Retinal pigment epithelial cell (primary cell): ENCODE results near the gene KBTBD12.

ENCODE experiments used
- DNase-seq: peaks from one replicate; pipeline ENCODE4 v3.0.0-alpha.2; 2010; ENCODE audit warnings: low read depth
- H3K4me3 ChIP-seq: 2 replicates; pipeline ENCODE4 v1.5.1; 2011; ENCODE audit warnings: mild to moderate bottlenecking, low read length, control low read depth, moderate library complexity
- TF ChIP-seq, protein P1 (sequence below): conservative IDR thresholded peaks from 2 replicates; pipeline ENCODE4 v1.5.1; 2011; ENCODE audit warnings: low read depth, low read length, control low read depth, inconsistent platforms

KBTBD12 gene

DNA sequence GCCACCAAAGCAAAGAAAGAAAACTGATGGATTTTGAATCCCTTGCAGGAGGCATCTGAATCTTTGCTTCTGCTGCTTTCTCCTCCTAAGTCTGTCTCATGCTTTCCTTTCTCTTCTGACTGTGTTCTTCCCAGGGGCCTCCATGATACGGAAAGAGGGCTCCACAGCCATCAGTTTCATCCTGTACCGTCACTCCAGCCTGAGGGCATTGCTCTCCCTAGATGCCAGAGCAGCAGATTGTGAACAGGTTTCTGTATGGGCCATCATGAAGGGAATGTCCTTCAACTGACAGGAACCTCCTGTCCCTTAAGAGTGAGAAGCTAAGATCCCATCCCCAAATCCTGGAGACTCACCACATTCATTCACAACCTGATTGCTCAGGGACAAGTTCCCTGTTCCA is 59.2 kb downstream of the KBTBD12 start:
- TF ChIP-seq, protein P1, sequence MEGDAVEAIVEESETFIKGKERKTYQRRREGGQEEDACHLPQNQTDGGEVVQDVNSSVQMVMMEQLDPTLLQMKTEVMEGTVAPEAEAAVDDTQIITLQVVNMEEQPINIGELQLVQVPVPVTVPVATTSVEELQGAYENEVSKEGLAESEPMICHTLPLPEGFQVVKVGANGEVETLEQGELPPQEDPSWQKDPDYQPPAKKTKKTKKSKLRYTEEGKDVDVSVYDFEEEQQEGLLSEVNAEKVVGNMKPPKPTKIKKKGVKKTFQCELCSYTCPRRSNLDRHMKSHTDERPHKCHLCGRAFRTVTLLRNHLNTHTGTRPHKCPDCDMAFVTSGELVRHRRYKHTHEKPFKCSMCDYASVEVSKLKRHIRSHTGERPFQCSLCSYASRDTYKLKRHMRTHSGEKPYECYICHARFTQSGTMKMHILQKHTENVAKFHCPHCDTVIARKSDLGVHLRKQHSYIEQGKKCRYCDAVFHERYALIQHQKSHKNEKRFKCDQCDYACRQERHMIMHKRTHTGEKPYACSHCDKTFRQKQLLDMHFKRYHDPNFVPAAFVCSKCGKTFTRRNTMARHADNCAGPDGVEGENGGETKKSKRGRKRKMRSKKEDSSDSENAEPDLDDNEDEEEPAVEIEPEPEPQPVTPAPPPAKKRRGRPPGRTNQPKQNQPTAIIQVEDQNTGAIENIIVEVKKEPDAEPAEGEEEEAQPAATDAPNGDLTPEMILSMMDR: no peak
- DNase-seq: no peak
- H3K4me3 ChIP-seq: no peak overlapping the region

DNA sequence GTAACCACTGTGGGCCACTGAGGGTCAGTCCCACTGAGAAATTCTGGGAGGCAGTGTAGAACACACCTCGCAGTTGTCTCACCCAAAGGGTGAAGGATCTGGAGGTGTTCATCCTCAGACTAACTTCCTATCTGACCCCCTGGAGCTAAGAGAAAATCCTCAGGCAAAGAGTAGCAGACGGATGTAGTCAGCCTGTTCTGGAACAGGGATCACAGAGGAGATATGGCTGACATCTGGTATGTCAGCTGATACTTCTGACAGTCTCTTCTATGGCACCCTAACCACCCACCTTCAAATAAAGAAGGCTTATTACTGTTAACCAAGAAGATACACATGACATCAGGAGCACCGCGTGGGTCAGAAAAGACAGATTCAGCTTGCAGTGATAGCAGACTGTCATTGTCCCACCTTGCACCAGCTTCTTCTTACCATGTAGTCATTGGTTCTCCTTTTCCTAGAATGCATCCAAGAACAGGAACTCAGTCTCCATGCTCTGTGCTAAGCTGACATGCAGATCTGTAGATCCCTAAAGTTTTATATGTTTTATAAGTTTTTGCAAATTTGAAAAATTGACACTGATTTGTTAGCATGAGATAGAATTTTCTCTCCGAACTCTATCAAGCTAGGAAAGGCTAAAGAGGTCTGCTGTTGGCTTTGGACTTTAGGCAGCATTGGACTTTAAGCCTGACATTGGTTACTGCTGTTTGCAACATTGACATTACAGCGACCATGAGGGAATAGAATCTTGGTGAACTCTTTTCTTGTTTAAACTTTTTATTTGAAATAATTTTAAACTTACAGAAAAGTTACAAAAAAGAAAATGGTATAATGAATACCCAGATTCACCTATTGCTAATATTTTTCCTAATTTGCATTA is 60.4 kb downstream of the KBTBD12 start:
- TF ChIP-seq, protein P1: no peak
- no peak overlapping the region for H3K4me3 ChIP-seq
- DNase-seq: no peak

DNA sequence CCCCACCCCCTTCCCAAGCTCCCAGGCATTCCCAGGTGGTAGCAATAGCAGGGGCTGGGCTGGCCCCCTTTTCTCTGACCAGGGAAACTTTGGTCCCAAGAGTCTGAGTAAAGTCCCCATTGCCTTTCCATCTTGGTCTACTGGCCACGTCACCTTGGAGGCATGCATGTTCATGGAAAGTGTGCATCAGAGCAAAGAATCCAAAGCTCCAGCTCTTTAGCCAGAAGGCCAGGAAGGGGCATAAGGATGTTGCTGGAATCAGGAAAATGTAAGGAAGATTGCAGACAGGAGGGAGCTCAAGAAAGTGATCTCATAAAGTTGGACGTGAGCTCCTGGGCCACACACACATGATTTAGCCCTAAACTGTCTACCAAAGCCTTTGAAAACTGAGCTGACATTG is 63.6 kb downstream of the KBTBD12 start:
- H3K4me3 ChIP-seq: no peak overlapping the region
- TF ChIP-seq, protein P1: no peak
- no peak for DNase-seq

DNA sequence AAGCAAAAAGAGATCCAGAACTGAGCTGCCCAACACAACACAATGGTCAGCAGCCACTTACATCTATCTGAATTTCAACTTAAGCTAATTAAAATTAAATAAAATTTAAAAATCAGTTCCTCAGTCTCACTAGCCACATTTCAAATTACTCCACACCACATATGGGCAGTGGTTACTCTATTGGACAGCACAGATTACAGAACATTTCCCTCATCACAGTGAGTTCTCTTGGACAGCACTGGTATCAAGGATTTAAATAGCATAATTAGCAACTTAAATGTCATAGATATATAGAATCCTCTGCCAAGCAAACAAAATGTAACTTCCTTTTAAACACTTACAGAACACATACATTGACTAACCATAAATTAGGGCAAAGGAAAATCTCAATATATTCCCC is 64.4 kb downstream of the KBTBD12 start:
- no peak for DNase-seq

GRCh38 chr3:127981097-127981496 is 66.1 kb downstream of the KBTBD12 start:
- TF ChIP-seq, protein P1: no peak
- no peak for DNase-seq

More for the DNA sequence above, 64.4 kb downstream of the KBTBD12 start:
- TF ChIP-seq, protein P1: no peak
- H3K4me3 ChIP-seq: no peak overlapping the region

DNA sequence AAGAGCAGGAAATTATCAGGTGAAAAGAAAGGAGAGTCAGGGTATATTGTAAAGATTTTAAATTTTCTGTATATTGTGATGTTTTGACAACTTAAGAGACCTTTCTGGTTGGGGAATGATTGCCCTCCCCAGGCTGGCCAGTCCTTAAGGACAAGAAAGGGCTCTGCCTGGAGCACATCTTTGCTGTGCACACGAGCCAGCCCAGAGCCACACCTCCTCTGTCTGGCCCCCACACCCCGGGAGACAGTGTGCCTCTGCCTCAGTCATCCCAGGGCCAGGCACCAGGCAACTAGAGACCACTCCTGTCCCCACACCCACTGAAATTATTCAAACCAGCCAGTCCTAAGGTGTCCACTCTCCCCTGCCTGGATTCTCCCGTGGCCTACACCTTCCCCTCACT is 67.1 kb downstream of the KBTBD12 start:
- DNase-seq: no peak
- TF ChIP-seq, protein P1: no peak
- no peak overlapping the region for H3K4me3 ChIP-seq

More at GRCh38 chr3:127981097-127981496, 66.1 kb downstream of the KBTBD12 start:
- no peak overlapping the region for H3K4me3 ChIP-seq
